Activated CD4-positive, alpha-beta memory T cell treated with anti-CD3 and anti-CD28 coated beads, Interleukin-2, amount 10 ng/mL, durations not matched to agents 7 days and 5 days (primary cell): ENCODE measurements around the gene S100B. TPM values are rescaled to one million over a fixed set of nuclear protein-coding genes. Genes with fewer than 3 reads are reported as not detected.
A peak's percentile ranks its signal among the peaks of the same experiment; 100 is the strongest.
"Not testable (repeated sequence)": the region's sequence is repeated elsewhere in the genome, so short reads cannot be mapped to it uniquely, and the experiment has no call there.

Experiments used
- CTCF ChIA-PET: fragments of 350-600 bp; sonication (Branson Sonifier 250); formaldehyde crosslinking; loops from one replicate; lab custom pipeline; 2021; ENCODE audit warnings: antibody characterized with exemption, inconsistent platforms; lab: Charles Lee
- POLR2A ChIA-PET: fragments of 350-600 bp; sonication (Branson Sonifier 250); formaldehyde crosslinking; loops from one replicate; lab custom pipeline; 2021; ENCODE audit warnings: antibody characterized with exemption; lab: Charles Lee
- DNase-seq: peaks from one replicate; pipeline ENCODE4 v3.0.0-alpha.2; 2020
- H3K27ac Mint-ChIP-seq: one replicate; pipeline ENCODE4 v1.8.0; 2021; ENCODE audit warnings: mild to moderate bottlenecking, mixed read lengths
- H3K27me3 Mint-ChIP-seq: one replicate; pipeline ENCODE4 v1.8.0; 2021; ENCODE audit warnings: mixed read lengths
- H3K36me3 Mint-ChIP-seq: one replicate; pipeline ENCODE4 v1.8.0; 2021; ENCODE audit warnings: low read depth, mixed read lengths
- H3K4me1 Mint-ChIP-seq: one replicate; pipeline ENCODE4 v1.8.0; 2021; ENCODE audit warnings: mixed read lengths
- H3K4me3 Mint-ChIP-seq: one replicate; pipeline ENCODE4 v1.8.0; 2021; ENCODE audit warnings: mild to moderate bottlenecking, mixed read lengths
- H3K9me3 Mint-ChIP-seq: one replicate; pipeline ENCODE4 v1.8.0; 2021; ENCODE audit warnings: mixed read lengths
- total RNA-seq, 2 experiments: library from RNA; stranded (reverse); gene quantifications; one replicate each; pipeline ENCODE4 v1.2.3, GENCODE V29; 2021

S100B gene
- total RNA-seq, 2 experiments from 2014 or later = not detected

- H3K4me1 Mint-ChIP-seq = peaks cover 59% of the 10 kb centered on the region
- peaks cover 53% of the 10 kb centered on the region for H3K36me3 Mint-ChIP-seq
- DNase-seq = no peak
- H3K9me3 Mint-ChIP-seq = peaks cover 2% of the 10 kb centered on the region
- peak overlapping the region; percentile 56 for H3K4me3 Mint-ChIP-seq
- peak overlapping the region; percentile 61 for H3K27ac Mint-ChIP-seq
- POLR2A ChIA-PET = interaction anchor here (0.9 to 5.4 kb wide), 5 partner anchors 32 to 495 kb away, joined by 3 to 52 read pairs (median 25); partner anchors contain the start of genes DIP2A and S100B
- no peaks in the 10 kb centered on the region for H3K27me3 Mint-ChIP-seq
- CTCF ChIA-PET = interaction anchor here (1.0 to 2.0 kb wide), 4 partner anchors 15 to 494 kb away, joined by 4 to 5 read pairs (median 4); no protein-coding TSS in a partner anchor
Observed at GRCh38 chr21:46637952-46638746, 33.3 kb upstream of the S100B start.

GRCh38 chr21:46636550-46637285 is 31.8 kb upstream of the S100B start:
- Mint-ChIP-seq H3K36me3 (peaks cover 42% of the 10 kb centered on the region), H3K27ac (peak overlapping the region; percentile 83), H3K4me1 (peaks cover 61% of the 10 kb centered on the region), H3K27me3 (no peaks in the 10 kb centered on the region), H3K9me3 (peaks cover 2% of the 10 kb centered on the region), H3K4me3 (peak overlapping the region; percentile 89)
- DNase-seq = no peak
- ChIA-PET CTCF (interaction anchor here (0.6 to 1.8 kb wide), 4 partner anchors 8 to 493 kb away, joined by 3 to 5 read pairs (median 3); no protein-coding TSS in a partner anchor), POLR2A (interaction anchor here (0.7 to 5.4 kb wide), 21 partner anchors 10 to 493 kb away, joined by 3 to 52 read pairs (median 6); partner anchors contain the start of genes DIP2A and S100B)

- H3K4me1 Mint-ChIP-seq = peaks cover 61% of the 10 kb centered on the region
- POLR2A ChIA-PET = interaction anchor here (0.7 to 5.4 kb wide), 24 partner anchors 8 to 493 kb away, joined by 3 to 52 read pairs (median 6); partner anchors contain the start of genes DIP2A and S100B
- H3K36me3 Mint-ChIP-seq = peaks cover 40% of the 10 kb centered on the region
- peaks cover 2% of the 10 kb centered on the region for H3K9me3 Mint-ChIP-seq
- CTCF ChIA-PET = interaction anchor here (0.6 to 1.4 kb wide), 3 partner anchors 9 to 135 kb away, joined by 3 to 6 read pairs (median 4); no protein-coding TSS in a partner anchor
- DNase-seq = no peak
- H3K4me3 Mint-ChIP-seq = peak overlapping the region; percentile 89
- H3K27me3 Mint-ChIP-seq = peaks cover 4% of the 10 kb centered on the region
- peak overlapping the region; percentile 83 for H3K27ac Mint-ChIP-seq
Observed at GRCh38 chr21:46636181-46636512, 31.3 kb upstream of the S100B start.

GRCh38 chr21:46635324-46636180 is 30.7 kb upstream of the S100B start, which contains the start of gene PRMT2:
Gene PRMT2, plus strand, starts transcription at chr21:46635674. Its CDS starts 1,278 bp downstream, at chr21:46636952.
- H3K27me3 Mint-ChIP-seq = peaks cover 4% of the 10 kb centered on the region
- H3K4me3 Mint-ChIP-seq = peak within 1 kb of the TSS; percentile 89
- ChIA-PET CTCF (interaction anchor here (0.7 to 1.4 kb wide), 5 partner anchors 15 to 178 kb away, joined by 3 to 6 read pairs (median 3); no protein-coding TSS in a partner anchor), POLR2A (interaction anchor here (0.5 to 5.4 kb wide), 31 partner anchors 9 to 492 kb away, joined by 3 to 52 read pairs (median 5); partner anchors contain the start of genes DIP2A and S100B)
- H3K36me3 Mint-ChIP-seq = peaks cover 34% of the 10 kb centered on the region
- peak; percentile 98 for DNase-seq
- peak within 1 kb of the TSS; percentile 83 for H3K27ac Mint-ChIP-seq
- peaks cover 59% of the 10 kb centered on the region for H3K4me1 Mint-ChIP-seq
- H3K9me3 Mint-ChIP-seq = peaks cover 2% of the 10 kb centered on the region

GRCh38 chr21:46634966-46635323 is 30.1 kb upstream of the S100B start:
- peaks cover 31% of the 10 kb centered on the region for H3K36me3 Mint-ChIP-seq
- no peak for DNase-seq
- peak overlapping the region; percentile 89 for H3K4me3 Mint-ChIP-seq
- peaks cover 2% of the 10 kb centered on the region for H3K9me3 Mint-ChIP-seq
- H3K4me1 Mint-ChIP-seq = peaks cover 55% of the 10 kb centered on the region
- H3K27ac Mint-ChIP-seq = peak overlapping the region; percentile 83
- POLR2A ChIA-PET = interaction anchor here (0.7 to 5.4 kb wide), 23 partner anchors 8 to 491 kb away, joined by 3 to 52 read pairs (median 7); partner anchors contain the start of genes DIP2A and S100B
- H3K27me3 Mint-ChIP-seq = peaks cover 4% of the 10 kb centered on the region
- CTCF ChIA-PET = interaction anchor here (0.6 to 1.4 kb wide), 5 partner anchors 14 to 177 kb away, joined by 3 to 6 read pairs (median 3); no protein-coding TSS in a partner anchor

- Mint-ChIP-seq H3K27me3 (peaks cover 4% of the 10 kb centered on the region), H3K9me3 (peaks cover 2% of the 10 kb centered on the region), H3K36me3 (peaks cover 26% of the 10 kb centered on the region), H3K27ac (peak overlapping the region; percentile 83), H3K4me3 (peak overlapping the region; percentile 89), H3K4me1 (peaks cover 50% of the 10 kb centered on the region)
- DNase-seq = no peak
- POLR2A ChIA-PET = interaction anchor here (0.6 to 5.4 kb wide), 13 partner anchors 10 to 491 kb away, joined by 3 to 52 read pairs (median 14); partner anchors contain the start of genes DIP2A and S100B
- CTCF ChIA-PET = interaction anchor here (0.6 to 1.4 kb wide), 3 partner anchors 14 to 177 kb away, joined by 3 to 4 read pairs (median 3); no protein-coding TSS in a partner anchor
Observed at GRCh38 chr21:46634427-46634826, 29.5 kb upstream of the S100B start.

- Mint-ChIP-seq H3K9me3 (peaks cover 2% of the 10 kb centered on the region), H3K27ac (peak overlapping the region; percentile 59), H3K36me3 (peaks cover 21% of the 10 kb centered on the region), H3K27me3 (peaks cover 4% of the 10 kb centered on the region), H3K4me1 (peaks cover 42% of the 10 kb centered on the region), H3K4me3 (no peak overlapping the region)
- no peak for DNase-seq
- ChIA-PET CTCF (interaction anchor here (1.0 kb wide), 1 partner anchor 133 kb away, joined by 3 read pairs; no protein-coding TSS in a partner anchor), POLR2A (interaction anchor here (0.7 to 5.4 kb wide), 9 partner anchors 14 to 490 kb away, joined by 3 to 52 read pairs (median 25); partner anchors contain the start of genes DIP2A and S100B)
Observed at GRCh38 chr21:46633566-46633965, 28.7 kb upstream of the S100B start.

GRCh38 chr21:46630915-46631314 is 26.0 kb upstream of the S100B start:
- POLR2A ChIA-PET, H3K4me3 Mint-ChIP-seq, CTCF ChIA-PET, H3K27ac Mint-ChIP-seq, DNase-seq, H3K9me3 Mint-ChIP-seq, H3K36me3 Mint-ChIP-seq, H3K27me3 Mint-ChIP-seq: not testable (repeated sequence)
- H3K4me1 Mint-ChIP-seq = peaks cover 30% of the 10 kb centered on the region

- H3K36me3 Mint-ChIP-seq = peaks cover 11% of the 10 kb centered on the region
- peaks cover 11% of the 10 kb centered on the region for H3K9me3 Mint-ChIP-seq
- no peak overlapping the region for H3K4me3 Mint-ChIP-seq
- no peak overlapping the region for H3K27ac Mint-ChIP-seq
- ChIA-PET CTCF (no interaction called here), POLR2A (interaction anchor here (1.3 kb wide), 1 partner anchor 67 kb away, joined by 3 read pairs; no protein-coding TSS in a partner anchor)
- no peak for DNase-seq
- peaks cover 18% of the 10 kb centered on the region for H3K4me1 Mint-ChIP-seq
- H3K27me3 Mint-ChIP-seq = peaks cover 4% of the 10 kb centered on the region
Observed at GRCh38 chr21:46628868-46629267, 24.0 kb upstream of the S100B start.

- Mint-ChIP-seq H3K27ac (no peak overlapping the region), H3K36me3 (peaks cover 11% of the 10 kb centered on the region), H3K27me3 (peaks cover 4% of the 10 kb centered on the region), H3K9me3 (peaks cover 11% of the 10 kb centered on the region), H3K4me1 (peaks cover 16% of the 10 kb centered on the region), H3K4me3 (no peak overlapping the region)
- ChIA-PET CTCF (no interaction called here), POLR2A (interaction anchor here (1.3 kb wide), 1 partner anchor 65 kb away, joined by 3 read pairs; no protein-coding TSS in a partner anchor)
- DNase-seq = no peak
Observed at GRCh38 chr21:46627726-46628125, 22.8 kb upstream of the S100B start.

- CTCF ChIA-PET = no interaction called here
- H3K4me1 Mint-ChIP-seq = peaks cover 22% of the 10 kb centered on the region
- H3K36me3 Mint-ChIP-seq = peaks cover 11% of the 10 kb centered on the region
- POLR2A ChIA-PET = interaction anchor here (1.2 to 1.7 kb wide), 2 partner anchors 9 to 41 kb away, joined by 3 to 6 read pairs; partner anchors contain the start of gene PRMT2
- peaks cover 11% of the 10 kb centered on the region for H3K9me3 Mint-ChIP-seq
- peaks cover 4% of the 10 kb centered on the region for H3K27me3 Mint-ChIP-seq
- H3K4me3 Mint-ChIP-seq = no peak overlapping the region
- no peak overlapping the region for H3K27ac Mint-ChIP-seq
- DNase-seq = no peak
Observed at GRCh38 chr21:46626975-46627501, 22.2 kb upstream of the S100B start.
